H9 (cell line): ENCODE data around the gene NTSR1. TPM values are rescaled to one million over a fixed set of nuclear protein-coding genes. Genes with fewer than 3 reads are reported as not detected.

Source experiments
- DNase-seq: peaks from one replicate; pipeline ENCODE4 v3.0.0-alpha.2; 2017
- H2AFZ ChIP-seq: one replicate; pipeline ENCODE4 v1.6.1; 2013; ENCODE audit warnings: mild to moderate bottlenecking, low read length, control low read depth, moderate library complexity
- H2AK5ac ChIP-seq: 2 replicates; pipeline ENCODE4 v1.6.1; 2013; ENCODE audit warnings: low read length, control low read depth, mixed read lengths; ENCODE audit not compliant: insufficient read length
- H2BK120ac ChIP-seq: one replicate; pipeline ENCODE4 v1.6.1; 2013; ENCODE audit warnings: low read depth, mild to moderate bottlenecking, low read length, control low read depth, inconsistent platforms; ENCODE audit not compliant: poor library complexity, severe bottlenecking
- H2BK12ac ChIP-seq: 2 replicates; pipeline ENCODE4 v1.6.1; 2013; ENCODE audit warnings: low read length, control low read depth, mixed read lengths, low read depth; ENCODE audit not compliant: insufficient read length
- H2BK15ac ChIP-seq: 2 replicates; pipeline ENCODE4 v1.6.1; 2013; ENCODE audit warnings: low read depth, low read length, control low read depth
- H2BK20ac ChIP-seq: one replicate; pipeline ENCODE4 v1.6.1; 2013; ENCODE audit warnings: low read depth, mild to moderate bottlenecking, low read length, control low read depth, inconsistent platforms; ENCODE audit not compliant: poor library complexity, severe bottlenecking
- H2BK5ac ChIP-seq: 2 replicates; pipeline ENCODE4 v1.6.1; 2013; ENCODE audit warnings: low read length, control low read depth, mixed read lengths; ENCODE audit not compliant: insufficient read length
- H3K14ac ChIP-seq: 2 replicates; pipeline ENCODE4 v1.6.1; 2013; ENCODE audit warnings: low read length, control low read depth; ENCODE audit not compliant: insufficient read depth
- H3K18ac ChIP-seq: 2 replicates; pipeline ENCODE4 v1.6.1; 2013; ENCODE audit warnings: low read depth, mild to moderate bottlenecking, mixed read lengths, low read length, control low read depth; ENCODE audit not compliant: insufficient read length
- H3K23ac ChIP-seq: 2 replicates; pipeline ENCODE4 v1.6.1; 2013; ENCODE audit warnings: low read length, control low read depth, mixed read lengths, low read depth; ENCODE audit not compliant: insufficient read length
- H3K23me2 ChIP-seq: 2 replicates; pipeline ENCODE4 v1.6.1; 2013; ENCODE audit warnings: low read depth, mild to moderate bottlenecking, mixed read lengths, low read length, control low read depth; ENCODE audit not compliant: insufficient read length, poor library complexity, severe bottlenecking
- H3K27ac ChIP-seq: 2 replicates; pipeline ENCODE4 v1.5.1; 2013; ENCODE audit warnings: low read length, control low read depth, mixed read lengths, low read depth; ENCODE audit not compliant: insufficient read length
- H3K27me3 ChIP-seq: 2 replicates; pipeline ENCODE4 v1.6.1; 2013; ENCODE audit warnings: low read length, control low read depth, inconsistent platforms; ENCODE audit not compliant: insufficient read depth
- H3K4ac ChIP-seq: 2 replicates; pipeline ENCODE4 v1.6.1; 2013; ENCODE audit warnings: low read depth, mild to moderate bottlenecking, control low read depth, inconsistent platforms, low read length, moderate library complexity
- H3K4me1 ChIP-seq: 2 replicates; pipeline ENCODE4 v1.6.1; 2013; ENCODE audit warnings: low read length, control low read depth, inconsistent platforms; ENCODE audit not compliant: insufficient read depth
- H3K4me2 ChIP-seq: 2 replicates; pipeline ENCODE4 v1.6.1; 2013; ENCODE audit warnings: low read length, control low read depth, mixed read lengths; ENCODE audit not compliant: insufficient read length, insufficient read depth
- H3K56ac ChIP-seq: 2 replicates; pipeline ENCODE4 v1.6.1; 2013; ENCODE audit warnings: low read depth, mild to moderate bottlenecking, mixed read lengths, low read length, control low read depth; ENCODE audit not compliant: insufficient read length
- H3K79me1 ChIP-seq: 2 replicates; pipeline ENCODE4 v1.6.1; 2013; ENCODE audit warnings: low read depth, mild to moderate bottlenecking, moderate library complexity, low read length, control low read depth, inconsistent platforms; ENCODE audit not compliant: insufficient read depth, poor library complexity, severe bottlenecking
- H3K79me2 ChIP-seq: 2 replicates; pipeline ENCODE4 v1.6.1; 2013; ENCODE audit warnings: low read length, control low read depth, inconsistent platforms; ENCODE audit not compliant: insufficient read depth
- H3K9ac ChIP-seq: 2 replicates; pipeline ENCODE4 v1.6.1; 2013; ENCODE audit warnings: low read length, control low read depth, mixed read lengths; ENCODE audit not compliant: insufficient read length; ENCODE audit errors: extremely low read depth
- H3K9me3 ChIP-seq: one replicate; pipeline ENCODE4 v1.6.1; 2013; ENCODE audit warnings: low read depth, low read length, inconsistent platforms; ENCODE audit not compliant: control insufficient read depth
- H3T11ph ChIP-seq: one replicate; pipeline ENCODE4 v1.6.1; 2013; ENCODE audit warnings: mild to moderate bottlenecking, low read length, control low read depth, inconsistent platforms
- H4K20me1 ChIP-seq: one replicate; pipeline ENCODE4 v1.6.1; 2013; ENCODE audit not compliant: control insufficient read depth, insufficient read length, insufficient read depth
- H4K5ac ChIP-seq: 2 replicates; pipeline ENCODE4 v1.6.1; 2013; ENCODE audit warnings: low read depth, mild to moderate bottlenecking, mixed read lengths, low read length, control low read depth; ENCODE audit not compliant: insufficient read length
- H4K8ac ChIP-seq: replicated peaks from 2 replicates; pipeline ENCODE4 v1.6.1; 2013; ENCODE audit warnings: low read length, control low read depth, mixed read lengths, low read depth; ENCODE audit not compliant: insufficient read length
- H4K91ac ChIP-seq: 2 replicates; pipeline ENCODE4 v1.6.1; 2013; ENCODE audit warnings: low read depth, mild to moderate bottlenecking, moderate library complexity, mixed read lengths, low read length, control low read depth; ENCODE audit not compliant: insufficient read length
- H3K27ac Mint-ChIP-seq, 3 experiments: 2 replicates in 2 of 3; 3 replicates in 1 of 3; pipeline ENCODE4 v1.8.0; 2020 to 2021; ENCODE audit warnings: mixed read lengths in 3 of 3, mild to moderate bottlenecking in 1 of 3, moderate library complexity in 1 of 3
- H3K27me3 Mint-ChIP-seq: 2 replicates; pipeline ENCODE4 v1.8.0; 2021; ENCODE audit warnings: low read depth, mild to moderate bottlenecking, moderate library complexity, mixed read lengths
- H3K36me3 Mint-ChIP-seq, 3 experiments: 2 replicates in 2 of 3; 3 replicates in 1 of 3; pipeline ENCODE4 v1.8.0; 2020 to 2021; ENCODE audit warnings: low read depth in 3 of 3, mixed read lengths in 3 of 3; ENCODE audit not compliant: insufficient read depth in 1 of 3
- H3K4me1 Mint-ChIP-seq, 2 experiments: 2 replicates each; pipeline ENCODE4 v1.8.0; 2020; ENCODE audit warnings: mixed read lengths in 2 of 2
- H3K4me3 Mint-ChIP-seq, 2 experiments: 2 replicates in 1 of 2; 3 replicates in 1 of 2; pipeline ENCODE4 v1.8.0; 2020 to 2021; ENCODE audit warnings: mild to moderate bottlenecking in 2 of 2, mixed read lengths in 2 of 2, moderate library complexity in 1 of 2
- H3K9me3 Mint-ChIP-seq, 2 experiments: 2 replicates in 1 of 2; 3 replicates in 1 of 2; pipeline ENCODE4 v1.8.0; 2020; ENCODE audit warnings: mild to moderate bottlenecking in 2 of 2, mixed read lengths in 2 of 2, moderate library complexity in 1 of 2
- WGBS: extraction: QIAGEN DNeasy Blood & Tissue Kit; methylation state at CpG from one replicate; pipeline ENCODE4 v1.1.7; 2013; ENCODE audit warnings: missing lambda C conversion rate, low lambda C conversion rate, mixed read lengths; ENCODE audit not compliant: insufficient read length; ENCODE audit errors: extremely low coverage; 5-methylcytosine and 5-hydroxymethylcytosine counted together
- total RNA-seq: library from RNA; stranded (reverse); gene quantifications from 2 replicates; pipeline ENCODE4 v1.2.1, GENCODE V29; 2021
- TF ChIP-seq, protein P1 (sequence below): fragments of 200-600 bp; sonication (generic); conservative IDR thresholded peaks from 3 replicates; pipeline ENCODE4 v1.8.0; 2021; ENCODE audit warnings: antibody characterized with exemption, mild to moderate bottlenecking

NTSR1 gene
- total RNA-seq, 1 experiment from 2014 or later, result 0.11 TPM

GRCh38 chr20:62745279-62745951 lies 36.8 kb downstream of the NTSR1 start:
- no CpG with 5 or more reads among the region's 11 CpGs for WGBS
- Histone ChIP-seq H2BK15ac (no peak overlapping the region), H3K14ac (no peak overlapping the region), H3K18ac (no peak overlapping the region), H3K23ac (no peak overlapping the region), H2BK120ac (no peak overlapping the region), H3K4ac (no peak overlapping the region), H4K20me1 (no peaks in the 10 kb centered on the region), H3K56ac (no peak overlapping the region), H3K79me1 (no peaks in the 10 kb centered on the region), H4K5ac (no peak overlapping the region), H3K79me2 (no peaks in the 10 kb centered on the region), H3K27me3 (no peaks in the 10 kb centered on the region), H3K27ac (no peak overlapping the region), H3T11ph (no peak overlapping the region), H2BK20ac (no peak overlapping the region), H2AFZ (no peak overlapping the region), H4K91ac (no peak overlapping the region), H2BK12ac (no peak overlapping the region), H2BK5ac (no peak overlapping the region), H4K8ac (no peak overlapping the region), H3K4me1 (no peaks in the 10 kb centered on the region), H3K9me3 (no peaks in the 10 kb centered on the region), H3K23me2 (no peaks in the 10 kb centered on the region), H2AK5ac (no peak overlapping the region), H3K9ac (no peak overlapping the region), H3K4me2 (no peak overlapping the region)
- Mint-ChIP-seq H3K27me3 (peaks cover 5% of the 10 kb centered on the region), H3K9me3 (no peaks in the 10 kb centered on the region; a peak in 1 of 5 replicates), H3K4me1 (peaks cover 14 to 19% of the 10 kb centered on the region in 2 experiments), H3K36me3 (no peaks in the 10 kb centered on the region), H3K4me3 (no peak overlapping the region), H3K27ac (no peak overlapping the region)
- no peak for DNase-seq
- TF ChIP-seq, protein P1, sequence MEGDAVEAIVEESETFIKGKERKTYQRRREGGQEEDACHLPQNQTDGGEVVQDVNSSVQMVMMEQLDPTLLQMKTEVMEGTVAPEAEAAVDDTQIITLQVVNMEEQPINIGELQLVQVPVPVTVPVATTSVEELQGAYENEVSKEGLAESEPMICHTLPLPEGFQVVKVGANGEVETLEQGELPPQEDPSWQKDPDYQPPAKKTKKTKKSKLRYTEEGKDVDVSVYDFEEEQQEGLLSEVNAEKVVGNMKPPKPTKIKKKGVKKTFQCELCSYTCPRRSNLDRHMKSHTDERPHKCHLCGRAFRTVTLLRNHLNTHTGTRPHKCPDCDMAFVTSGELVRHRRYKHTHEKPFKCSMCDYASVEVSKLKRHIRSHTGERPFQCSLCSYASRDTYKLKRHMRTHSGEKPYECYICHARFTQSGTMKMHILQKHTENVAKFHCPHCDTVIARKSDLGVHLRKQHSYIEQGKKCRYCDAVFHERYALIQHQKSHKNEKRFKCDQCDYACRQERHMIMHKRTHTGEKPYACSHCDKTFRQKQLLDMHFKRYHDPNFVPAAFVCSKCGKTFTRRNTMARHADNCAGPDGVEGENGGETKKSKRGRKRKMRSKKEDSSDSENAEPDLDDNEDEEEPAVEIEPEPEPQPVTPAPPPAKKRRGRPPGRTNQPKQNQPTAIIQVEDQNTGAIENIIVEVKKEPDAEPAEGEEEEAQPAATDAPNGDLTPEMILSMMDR, result no peak
